Esophagus mucosa (tissue), 1 donor: Measurements from ENCODE around the gene FADD. TPM values are rescaled to one million over a fixed set of nuclear protein-coding genes. Genes with fewer than 3 reads are reported as not detected.
"Not testable (repeated sequence)": the region's sequence is repeated elsewhere in the genome, so short reads cannot be mapped to it uniquely, and the experiment has no call there.

Source experiments
- ATAC-seq: fragments of 200-7000 bp; cut with Tn5 transposase; one replicate; pipeline ENCODE4 v1.9.1; 2020
- total RNA-seq: library from RNA; stranded (reverse); gene quantifications from one replicate; pipeline ENCODE4 v1.2.4, GENCODE V29; 2023
- donor health status: DM: yes; HTN: yes; CAD: no.

Gene FADD
- total RNA-seq, 1 donor from 2014 or later: 19.6 TPM

- ATAC-seq: no peak
Observed at GRCh38 chr11:70205766-70206165, 2.7 kb downstream of the FADD start.

GRCh38 chr11:70206226-70206981 lies 3.3 kb downstream of the FADD start:
- ATAC-seq: no peak

- ATAC-seq: no peak
Observed at GRCh38 chr11:70206982-70207376, 3.9 kb downstream of the FADD start.

- ATAC-seq: no peak
Observed at GRCh38 chr11:70207531-70208131, 4.5 kb downstream of the FADD start.

- ATAC-seq: no peak
Observed at GRCh38 chr11:70209391-70209912, 6.4 kb downstream of the FADD start.

GRCh38 chr11:70210051-70210501 lies 7.0 kb downstream of the FADD start:
- ATAC-seq: no peak

GRCh38 chr11:70210530-70210929 lies 7.4 kb downstream of the FADD start:
- no peak for ATAC-seq

- peak; percentile 48 for ATAC-seq
Observed at GRCh38 chr11:70212227-70212811, 9.2 kb downstream of the FADD start.

GRCh38 chr11:70217388-70217787 lies 14.3 kb downstream of the FADD start:
- not testable (repeated sequence) for ATAC-seq

GRCh38 chr11:70218076-70218475 lies 15.0 kb downstream of the FADD start:
- not testable (repeated sequence) for ATAC-seq

- peak; percentile 43 for ATAC-seq
Observed at GRCh38 chr11:70220136-70220535, 17.0 kb downstream of the FADD start.

GRCh38 chr11:70220920-70221319 lies 17.8 kb downstream of the FADD start:
- no peak for ATAC-seq

GRCh38 chr11:70225681-70226177 lies 22.6 kb downstream of the FADD start:
- peak; percentile 15 for ATAC-seq

- ATAC-seq: no peak
Observed at GRCh38 chr11:70226183-70226582, 23.1 kb downstream of the FADD start.

GRCh38 chr11:70226967-70227366 lies 23.9 kb downstream of the FADD start:
- peak; percentile 10 for ATAC-seq

GRCh38 chr11:70229737-70230136 lies 26.6 kb downstream of the FADD start:
- ATAC-seq: no peak

- ATAC-seq: no peak
Observed at GRCh38 chr11:70230151-70230839, 27.2 kb downstream of the FADD start.

GRCh38 chr11:70230840-70231710 lies 28.0 kb downstream of the FADD start:
- ATAC-seq: no peak

GRCh38 chr11:70233034-70233433 lies 29.9 kb downstream of the FADD start:
- ATAC-seq: no peak

GRCh38 chr11:70233511-70233934 lies 30.4 kb downstream of the FADD start:
- ATAC-seq: peak; percentile 96

GRCh38 chr11:70233962-70234361 lies 30.9 kb downstream of the FADD start:
- no peak for ATAC-seq

GRCh38 chr11:70240337-70240736 lies 37.2 kb downstream of the FADD start:
- peak; percentile 50 for ATAC-seq
